Measurements from ENCODE around the gene CIAO2B. TPM values are rescaled to one million over a fixed set of nuclear protein-coding genes. Genes with fewer than 3 reads are reported as not detected.
"Not testable (repeated sequence)": the region's sequence is repeated elsewhere in the genome, so short reads cannot be mapped to it uniquely, and the experiment has no call there.

CIAO2B gene
- total and polyA plus RNA-seq, 9 donors, result 89.1 to 115 (median 94.2) TPM

- not testable (repeated sequence) for H3K4me1 ChIP-seq (ENCODE audit: control insufficient read depth, insufficient read depth, low read length); H3K27ac ChIP-seq (ENCODE audit: low read length); H3K27me3 ChIP-seq (ENCODE audit: control insufficient read depth, insufficient read depth, low read length); H3K4me3 ChIP-seq (ENCODE audit: low read length); DNase-seq; H3K36me3 ChIP-seq (ENCODE audit: control insufficient read depth, insufficient read depth, low read length); H3K9me3 ChIP-seq (replicated peaks; ENCODE audit: control insufficient read depth, low read depth, low read length)
- WGBS (ENCODE audit: insufficient coverage), result 86% methylated on average over 25 of the region's 32 CpGs
These were observed 40.1 kb upstream of the CIAO2B start for GRCh38 chr16:66974156-66974931.

GRCh38 chr16:66973716-66974115, 39.5 kb upstream of the CIAO2B start:
- H3K36me3 ChIP-seq (ENCODE audit: control insufficient read depth, insufficient read depth, low read length), result no peaks in the 10 kb centered on the region
- no peak for DNase-seq
- H3K9me3 ChIP-seq (replicated peaks; ENCODE audit: control insufficient read depth, low read depth, low read length), result no peaks in the 10 kb centered on the region
- 87% methylated on average over 6 of the region's 6 CpGs for WGBS (ENCODE audit: insufficient coverage)
- H3K4me3 ChIP-seq (ENCODE audit: low read length), result no peak overlapping the region
- H3K27ac ChIP-seq (ENCODE audit: low read length), result no peak overlapping the region
- H3K27me3 ChIP-seq (ENCODE audit: control insufficient read depth, insufficient read depth, low read length), result peaks cover 4% of the 10 kb centered on the region
- no peaks in the 10 kb centered on the region for H3K4me1 ChIP-seq (ENCODE audit: control insufficient read depth, insufficient read depth, low read length)

GRCh38 chr16:66972983-66973382, 38.8 kb upstream of the CIAO2B start:
- DNase-seq, result no peak
- WGBS (ENCODE audit: insufficient coverage), result 68% methylated on average over 9 of the region's 9 CpGs

DNA sequence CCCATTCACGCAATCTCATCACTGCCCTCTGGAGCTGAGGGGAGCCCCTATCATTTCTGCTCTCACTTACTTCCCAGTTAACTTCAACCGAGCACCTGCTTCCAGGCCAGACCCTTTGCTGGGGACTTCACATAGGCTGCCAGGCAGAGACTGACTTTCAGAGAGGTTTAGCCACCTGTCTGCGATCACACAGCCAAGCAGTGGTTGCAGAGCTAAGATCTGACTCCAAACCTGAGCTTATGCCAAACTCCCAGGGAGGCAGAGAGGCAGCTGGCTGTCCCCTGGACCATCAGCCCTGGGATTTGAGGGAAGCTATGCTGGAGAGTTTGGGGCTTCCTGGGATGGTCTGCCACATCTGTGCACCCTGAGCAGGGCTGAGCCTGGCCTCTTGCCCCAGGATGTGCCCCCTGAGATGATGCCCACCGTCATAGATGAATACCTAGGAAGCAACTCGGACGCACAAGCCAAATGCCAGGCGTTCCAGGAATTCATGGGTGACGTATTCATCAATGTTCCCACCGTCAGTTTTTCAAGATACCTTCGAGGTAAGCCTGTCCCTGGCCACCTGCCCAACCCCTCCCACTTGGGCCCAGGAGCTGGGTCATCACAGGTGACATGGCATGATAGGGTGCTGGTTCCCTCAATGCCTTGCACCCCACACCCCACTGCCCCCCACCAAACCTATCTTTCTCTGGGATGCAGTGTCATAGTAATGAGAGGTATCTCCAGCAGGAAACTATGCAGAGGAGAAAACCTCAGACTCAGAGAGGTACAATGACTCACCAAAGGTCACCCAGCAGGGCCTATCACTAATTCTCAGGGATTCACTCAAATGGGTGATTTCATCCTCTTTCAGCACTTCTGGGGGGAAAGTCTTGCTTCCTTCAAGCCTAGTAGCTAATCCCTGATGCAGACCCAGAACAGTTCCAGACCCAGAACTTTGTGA, 36.8 kb upstream of the CIAO2B start:
- Histone ChIP-seq H3K27ac (ENCODE audit: low read length) (no peak overlapping the region), H3K4me1 (ENCODE audit: control insufficient read depth, insufficient read depth, low read length) (no peaks in the 10 kb centered on the region), H3K4me3 (ENCODE audit: low read length) (no peak overlapping the region), H3K36me3 (ENCODE audit: control insufficient read depth, insufficient read depth, low read length) (no peaks in the 10 kb centered on the region), H3K27me3 (ENCODE audit: control insufficient read depth, insufficient read depth, low read length) (peaks cover 5% of the 10 kb centered on the region), H3K9me3 (replicated peaks; ENCODE audit: control insufficient read depth, low read depth, low read length) (no peaks in the 10 kb centered on the region)
- 68% methylated on average over 10 of the region's 10 CpGs for WGBS (ENCODE audit: insufficient coverage)
- no peak for DNase-seq

More at GRCh38 chr16:66972983-66973382, 38.8 kb upstream of the CIAO2B start:
- Histone ChIP-seq H3K9me3 (replicated peaks; ENCODE audit: control insufficient read depth, low read depth, low read length) (no peaks in the 10 kb centered on the region), H3K4me1 (ENCODE audit: control insufficient read depth, insufficient read depth, low read length) (no peaks in the 10 kb centered on the region), H3K27ac (ENCODE audit: low read length) (no peak overlapping the region), H3K36me3 (ENCODE audit: control insufficient read depth, insufficient read depth, low read length) (no peaks in the 10 kb centered on the region), H3K27me3 (ENCODE audit: control insufficient read depth, insufficient read depth, low read length) (peaks cover 4% of the 10 kb centered on the region), H3K4me3 (ENCODE audit: low read length) (no peak overlapping the region)

GRCh38 chr16:66968847-66969246, 34.6 kb upstream of the CIAO2B start:
- H3K36me3 ChIP-seq (ENCODE audit: control insufficient read depth, insufficient read depth, low read length), result no peaks in the 10 kb centered on the region
- DNase-seq, result no peak
- H3K27me3 ChIP-seq (ENCODE audit: control insufficient read depth, insufficient read depth, low read length), result peaks cover 14% of the 10 kb centered on the region
- H3K4me3 ChIP-seq (ENCODE audit: low read length), result no peak overlapping the region
- H3K4me1 ChIP-seq (ENCODE audit: control insufficient read depth, insufficient read depth, low read length), result no peaks in the 10 kb centered on the region
- 75% methylated on average over 1 of the region's 5 CpGs for WGBS (ENCODE audit: insufficient coverage)
- H3K27ac ChIP-seq (ENCODE audit: low read length), result no peak overlapping the region
- H3K9me3 ChIP-seq (replicated peaks; ENCODE audit: control insufficient read depth, low read depth, low read length), result no peaks in the 10 kb centered on the region

GRCh38 chr16:66964049-66964448, 29.8 kb upstream of the CIAO2B start:
- Histone ChIP-seq H3K4me3 (ENCODE audit: low read length) (no peak overlapping the region), H3K36me3 (ENCODE audit: control insufficient read depth, insufficient read depth, low read length) (no peaks in the 10 kb centered on the region), H3K4me1 (ENCODE audit: control insufficient read depth, insufficient read depth, low read length) (peaks cover 7% of the 10 kb centered on the region), H3K9me3 (replicated peaks; ENCODE audit: control insufficient read depth, low read depth, low read length) (no peaks in the 10 kb centered on the region), H3K27me3 (ENCODE audit: control insufficient read depth, insufficient read depth, low read length) (peaks cover 12% of the 10 kb centered on the region), H3K27ac (ENCODE audit: low read length) (no peak overlapping the region)
- 72% methylated on average over 4 of the region's 6 CpGs for WGBS (ENCODE audit: insufficient coverage)
- no peak for DNase-seq

GRCh38 chr16:66961914-66962313, 27.7 kb upstream of the CIAO2B start:
- WGBS (ENCODE audit: insufficient coverage), result 64% methylated on average over 4 of the region's 5 CpGs
- Histone ChIP-seq H3K27ac (ENCODE audit: low read length) (no peak overlapping the region), H3K9me3 (replicated peaks; ENCODE audit: control insufficient read depth, low read depth, low read length) (no peaks in the 10 kb centered on the region), H3K4me3 (ENCODE audit: low read length) (no peak overlapping the region), H3K4me1 (ENCODE audit: control insufficient read depth, insufficient read depth, low read length) (peaks cover 7% of the 10 kb centered on the region), H3K27me3 (ENCODE audit: control insufficient read depth, insufficient read depth, low read length) (peaks cover 15% of the 10 kb centered on the region), H3K36me3 (ENCODE audit: control insufficient read depth, insufficient read depth, low read length) (no peaks in the 10 kb centered on the region)
- DNase-seq, result no peak

DNA sequence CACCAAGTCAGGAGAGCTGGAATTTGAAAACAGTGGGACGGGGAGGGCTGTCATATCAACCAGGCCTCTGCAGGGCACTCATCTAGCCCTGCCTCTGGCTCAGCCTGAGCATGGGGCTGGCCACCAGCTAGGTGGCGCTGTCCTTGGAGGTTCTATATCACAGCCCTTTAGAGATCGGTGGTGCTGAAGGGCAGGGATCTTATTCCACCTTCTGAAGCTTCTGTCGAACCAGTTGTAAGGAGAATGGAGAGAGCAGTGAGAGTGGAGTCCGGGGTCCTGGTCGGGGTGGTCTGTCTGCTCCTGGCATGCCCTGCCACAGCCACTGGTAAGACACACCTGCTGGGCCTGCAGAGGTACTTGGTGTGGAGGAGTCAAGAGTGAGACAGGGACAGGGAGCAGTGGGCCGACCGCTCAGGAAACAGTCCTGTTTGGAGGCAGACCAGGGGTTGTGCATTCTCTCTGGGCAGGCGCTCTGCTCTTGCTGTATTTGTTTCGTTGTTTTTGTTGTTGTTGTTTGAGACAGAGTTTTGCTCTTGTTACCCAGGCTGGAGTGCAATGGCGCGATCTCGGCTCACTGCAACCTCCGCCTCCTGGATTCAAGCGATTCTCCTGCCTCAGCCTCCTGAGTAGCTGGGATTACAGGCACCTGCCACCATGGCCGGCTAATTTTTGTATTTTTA, 27.0 kb upstream of the CIAO2B start, which contains the start of gene CES3:
Gene CES3, plus strand, starts transcription at position 202 of the 680 bp plus-strand sequence. Its CDS starts 42 bp downstream, at position 244.
- H3K36me3 ChIP-seq (ENCODE audit: control insufficient read depth, insufficient read depth, low read length), result no peaks in the 10 kb centered on the region
- no peak for DNase-seq

DNA sequence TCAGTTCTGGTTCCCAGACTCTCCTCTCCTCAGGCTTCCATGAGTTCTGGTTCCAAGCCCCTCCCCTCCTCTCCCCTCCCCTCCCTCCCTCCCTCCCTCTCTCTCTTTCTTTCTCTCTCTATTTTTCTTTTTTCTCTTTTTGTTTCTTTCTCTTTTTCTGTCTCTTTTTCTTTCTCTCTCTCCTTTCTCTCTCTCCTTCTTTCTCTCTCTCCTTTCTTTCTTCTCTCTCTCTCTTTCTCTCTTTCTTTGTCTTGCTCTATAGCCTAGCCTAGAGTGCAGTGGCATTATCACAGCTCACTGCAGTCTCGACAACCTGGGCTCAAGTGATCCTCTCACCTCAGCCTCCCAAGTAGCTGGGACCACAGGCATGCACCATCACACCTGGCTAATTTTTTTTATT, 26.1 kb upstream of the CIAO2B start:
- WGBS (ENCODE audit: insufficient coverage), result 88% methylated on average over 1 of the region's 1 CpG
- no peak overlapping the region for H3K4me3 ChIP-seq (ENCODE audit: low read length)
- H3K9me3 ChIP-seq (replicated peaks; ENCODE audit: control insufficient read depth, low read depth, low read length), result no peaks in the 10 kb centered on the region
- no peak for DNase-seq
- H3K27ac ChIP-seq (ENCODE audit: low read length), result no peak overlapping the region
- peaks cover 12% of the 10 kb centered on the region for H3K27me3 ChIP-seq (ENCODE audit: control insufficient read depth, insufficient read depth, low read length)
- H3K36me3 ChIP-seq (ENCODE audit: control insufficient read depth, insufficient read depth, low read length), result no peaks in the 10 kb centered on the region
- peaks cover 7% of the 10 kb centered on the region for H3K4me1 ChIP-seq (ENCODE audit: control insufficient read depth, insufficient read depth, low read length)

More for the DNA sequence above, 27.0 kb upstream of the CIAO2B start, which contains the start of gene CES3:
- peaks cover 15% of the 10 kb centered on the region for H3K27me3 ChIP-seq (ENCODE audit: control insufficient read depth, insufficient read depth, low read length)
- 44% methylated on average over 13 of the region's 16 CpGs for WGBS (ENCODE audit: insufficient coverage)
- peaks cover 7% of the 10 kb centered on the region for H3K4me1 ChIP-seq (ENCODE audit: control insufficient read depth, insufficient read depth, low read length)
- no peak within 1 kb of the TSS for H3K4me3 ChIP-seq (ENCODE audit: low read length)
- no peaks in the 10 kb centered on the region for H3K9me3 ChIP-seq (replicated peaks; ENCODE audit: control insufficient read depth, low read depth, low read length)
- H3K27ac ChIP-seq (ENCODE audit: low read length), result no peak within 1 kb of the TSS
